WTC11 (cell line): ENCODE results near the gene BRI3. TPM values are rescaled to one million over a fixed set of nuclear protein-coding genes. Genes with fewer than 3 reads are reported as not detected.

Experiments used
- ATAC-seq: fragments of 200-7000 bp; cut with Tn5 transposase; 2 replicates; pipeline ENCODE4 v1.10.0; 2021; ENCODE audit warnings: mild to moderate bottlenecking, moderate library complexity
- CTCF ChIA-PET: fragments of 300-600 bp; sonication (Branson Sonifier 250); formaldehyde crosslinking; loops from one replicate; lab custom pipeline; 2021; ENCODE audit warnings: antibody characterized with exemption; lab: Charles Lee
- POLR2A ChIA-PET: fragments of 350-600 bp; sonication (Branson Sonifier 250); formaldehyde crosslinking; loops from one replicate; lab custom pipeline; 2021; ENCODE audit warnings: antibody characterized with exemption; lab: Charles Lee
- DNase-seq: peaks from one replicate; pipeline ENCODE4 v3.0.0; 2021; ENCODE audit warnings: low spot score
- H3K27ac Mint-ChIP-seq: 2 replicates; pipeline ENCODE4 v1.8.0; 2021; ENCODE audit warnings: mixed read lengths
- H3K27me3 Mint-ChIP-seq: 2 replicates; pipeline ENCODE4 v1.8.0; 2021; ENCODE audit warnings: low read depth, mild to moderate bottlenecking, moderate library complexity, mixed read lengths
- H3K36me3 Mint-ChIP-seq: 2 replicates; pipeline ENCODE4 v1.8.0; 2021; ENCODE audit warnings: mixed read lengths
- H3K4me1 Mint-ChIP-seq: 2 replicates; pipeline ENCODE4 v1.8.0; 2022; ENCODE audit warnings: mixed read lengths
- H3K4me3 Mint-ChIP-seq: 2 replicates; pipeline ENCODE4 v1.8.0; 2021; ENCODE audit warnings: mild to moderate bottlenecking, moderate library complexity, mixed read lengths
- H3K9me3 Mint-ChIP-seq: 2 replicates; pipeline ENCODE4 v1.8.0; 2021; ENCODE audit warnings: mixed read lengths
- EMX1 ChIP-seq: fragments of 250-450 bp; sonication (Bioruptor Pico); IDR thresholded peaks from 2 replicates; pipeline ENCODE4 v1.8.0; 2021; ENCODE audit warnings: mild to moderate bottlenecking
- ETV6 ChIP-seq: sonication (generic); formaldehyde crosslinking; IDR thresholded peaks from 2 replicates; pipeline ENCODE4 v1.8.1; 2022; ENCODE audit warnings: mild to moderate bottlenecking, missing genetic modification reagents
- FOXP1 ChIP-seq: sonication (generic); formaldehyde crosslinking; IDR thresholded peaks from 2 replicates; pipeline ENCODE4 v1.8.0; 2022; ENCODE audit warnings: missing genetic modification reagents, mild to moderate bottlenecking, moderate library complexity, borderline replicate concordance
- GRHL2 ChIP-seq: fragments of 250-450 bp; sonication (Bioruptor Pico); IDR thresholded peaks from 2 replicates; pipeline ENCODE4 v1.8.0; 2022; ENCODE audit warnings: mild to moderate bottlenecking, moderate library complexity; ENCODE audit not compliant: insufficient replicate concordance, severe bottlenecking
- KAT7 ChIP-seq: sonication (generic); formaldehyde crosslinking; IDR thresholded peaks from 2 replicates; pipeline ENCODE4 v1.8.1; 2023; ENCODE audit warnings: missing genetic modification reagents, mild to moderate bottlenecking, borderline replicate concordance
- MXD4 ChIP-seq: fragments of 250-450 bp; sonication (Bioruptor Pico); IDR thresholded peaks from 2 replicates; pipeline ENCODE4 v1.8.0; 2021; ENCODE audit warnings: mild to moderate bottlenecking, moderate library complexity, borderline replicate concordance
- NR2C2 ChIP-seq: sonication (generic); formaldehyde crosslinking; IDR thresholded peaks from 2 replicates; pipeline ENCODE4 v1.8.0; 2022; ENCODE audit warnings: mild to moderate bottlenecking, missing genetic modification reagents
- NR3C1 ChIP-seq: sonication (generic); formaldehyde crosslinking; conservative IDR thresholded peaks from 2 replicates; pipeline ENCODE4 v1.8.1; 2023; ENCODE audit warnings: low read depth, mild to moderate bottlenecking, missing genetic modification reagents
- PRRX2 ChIP-seq: fragments of 250-450 bp; sonication (Bioruptor Pico); IDR thresholded peaks from 2 replicates; pipeline ENCODE4 v1.8.0; 2021; ENCODE audit warnings: mild to moderate bottlenecking
- RELA ChIP-seq: sonication (generic); formaldehyde crosslinking; IDR thresholded peaks from 2 replicates; pipeline ENCODE4 v1.8.1; 2022; ENCODE audit warnings: missing genetic modification reagents, mild to moderate bottlenecking, borderline replicate concordance
- SMAD4 ChIP-seq: sonication (generic); formaldehyde crosslinking; IDR thresholded peaks from 2 replicates; pipeline ENCODE4 v1.8.0; 2022; ENCODE audit warnings: mild to moderate bottlenecking, missing genetic modification reagents
- SOX15 ChIP-seq: fragments of 250-450 bp; sonication (Bioruptor Pico); IDR thresholded peaks from 2 replicates; pipeline ENCODE4 v1.9.0; 2021; ENCODE audit warnings: mild to moderate bottlenecking
- ZNF138 ChIP-seq: sonication (generic); formaldehyde crosslinking; conservative IDR thresholded peaks from 2 replicates; pipeline ENCODE4 v1.8.1; 2022; ENCODE audit warnings: mild to moderate bottlenecking, moderate library complexity, missing genetic modification reagents
- ZNF232 ChIP-seq: sonication (generic); formaldehyde crosslinking; IDR thresholded peaks from 2 replicates; pipeline ENCODE4 v1.8.0; 2022; ENCODE audit warnings: mild to moderate bottlenecking, missing genetic modification reagents
- ZNF396 ChIP-seq: fragments of 250-450 bp; sonication (Bioruptor Pico); IDR thresholded peaks from 2 replicates; pipeline ENCODE4 v1.8.0; 2021; ENCODE audit warnings: mild to moderate bottlenecking, moderate library complexity, borderline replicate concordance
- total RNA-seq: library from RNA; stranded (reverse); gene quantifications from 3 replicates; pipeline ENCODE4 v1.2.3, GENCODE V29; 2021
- TF ChIP-seq, protein P1 (sequence below): sonication (generic); formaldehyde crosslinking; IDR thresholded peaks from 2 replicates; pipeline ENCODE4 v1.8.1; 2023; ENCODE audit warnings: mild to moderate bottlenecking, missing genetic modification reagents, moderate library complexity
- TF ChIP-seq, protein P2 (sequence below): fragments of 250-450 bp; sonication (Bioruptor Pico); IDR thresholded peaks from 2 replicates; pipeline ENCODE4 v1.9.0; 2021; ENCODE audit warnings: moderate library complexity, mild to moderate bottlenecking, inconsistent platforms, borderline replicate concordance
- TF ChIP-seq, protein P3 (sequence below): sonication (generic); formaldehyde crosslinking; conservative IDR thresholded peaks from 2 replicates; pipeline ENCODE4 v1.8.1; 2023; ENCODE audit warnings: mild to moderate bottlenecking, low read depth, missing genetic modification reagents, moderate library complexity
- TF ChIP-seq, protein P4 (sequence below): sonication (generic); formaldehyde crosslinking; IDR thresholded peaks from 2 replicates; pipeline ENCODE4 v1.8.1; 2023; ENCODE audit warnings: mild to moderate bottlenecking, missing genetic modification reagents, borderline replicate concordance
- TF ChIP-seq, protein P5 (sequence below): sonication (generic); formaldehyde crosslinking; IDR thresholded peaks from 2 replicates; pipeline ENCODE4 v1.8.1; 2022; ENCODE audit warnings: low read depth, missing genetic modification reagents, borderline replicate concordance

The BRI3 gene
- total RNA-seq, 1 experiment from 2014 or later, result 112 TPM

DNA sequence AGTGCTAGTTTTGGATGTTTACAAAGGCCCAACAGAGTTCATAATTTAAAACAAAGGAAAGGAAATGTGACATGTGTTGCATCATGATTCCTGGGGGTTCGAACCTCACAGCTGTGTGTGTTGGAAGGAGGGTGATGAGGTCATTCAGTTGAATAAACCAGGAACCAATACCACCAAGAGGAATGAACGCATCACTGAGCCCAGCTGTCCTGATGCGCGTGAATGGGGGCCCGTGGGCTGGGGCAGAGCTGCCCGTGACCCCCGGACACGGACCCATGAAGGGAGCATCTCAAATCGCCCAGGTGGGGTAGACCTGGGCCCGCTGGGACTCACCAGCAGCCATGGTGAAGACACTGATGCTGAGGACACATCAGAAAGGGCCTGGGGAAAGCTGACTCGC lies 33.0 kb downstream of the BRI3 start:
- ATAC-seq (no peak), DNase-seq (no peak)
- H3K4me3 Mint-ChIP-seq, result no peak overlapping the region
- peaks cover 63% of the 10 kb centered on the region for H3K36me3 Mint-ChIP-seq
- no peaks in the 10 kb centered on the region for H3K4me1 Mint-ChIP-seq
- no peaks in the 10 kb centered on the region for H3K27me3 Mint-ChIP-seq
- H3K27ac Mint-ChIP-seq, result no peak overlapping the region
- TF ChIP-seq RELA (CRISPR knock-in tag) (no peak), EMX1 (CRISPR knock-in tag) (no peak), ZNF232 (CRISPR knock-in tag) (no peak), NR3C1 (CRISPR knock-in tag) (no peak), PRRX2 (CRISPR knock-in tag) (no peak), ZNF396 (CRISPR knock-in tag) (no peak), NR2C2 (CRISPR knock-in tag) (no peak), FOXP1 (CRISPR knock-in tag) (no peak), SOX15 (no peak), ETV6 (CRISPR knock-in tag) (no peak), SMAD4 (no peak), ZNF138 (CRISPR knock-in tag) (no peak), MXD4 (CRISPR knock-in tag) (no peak), GRHL2 (no peak), KAT7 (CRISPR knock-in tag) (no peak)
- TF ChIP-seq, protein P1, sequence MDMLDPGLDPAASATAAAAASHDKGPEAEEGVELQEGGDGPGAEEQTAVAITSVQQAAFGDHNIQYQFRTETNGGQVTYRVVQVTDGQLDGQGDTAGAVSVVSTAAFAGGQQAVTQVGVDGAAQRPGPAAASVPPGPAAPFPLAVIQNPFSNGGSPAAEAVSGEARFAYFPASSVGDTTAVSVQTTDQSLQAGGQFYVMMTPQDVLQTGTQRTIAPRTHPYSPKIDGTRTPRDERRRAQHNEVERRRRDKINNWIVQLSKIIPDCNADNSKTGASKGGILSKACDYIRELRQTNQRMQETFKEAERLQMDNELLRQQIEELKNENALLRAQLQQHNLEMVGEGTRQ (CRISPR knock-in tag), result no peak
- TF ChIP-seq, protein P2, sequence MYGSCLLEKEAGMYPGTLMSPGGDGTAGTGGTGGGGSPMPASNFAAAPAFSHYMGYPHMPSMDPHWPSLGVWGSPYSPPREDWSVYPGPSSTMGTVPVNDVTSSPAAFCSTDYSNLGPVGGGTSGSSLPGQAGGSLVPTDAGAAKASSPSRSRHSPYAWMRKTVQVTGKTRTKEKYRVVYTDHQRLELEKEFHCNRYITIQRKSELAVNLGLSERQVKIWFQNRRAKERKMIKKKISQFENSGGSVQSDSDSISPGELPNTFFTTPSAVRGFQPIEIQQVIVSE (CRISPR knock-in tag), result no peak
- TF ChIP-seq, protein P3, sequence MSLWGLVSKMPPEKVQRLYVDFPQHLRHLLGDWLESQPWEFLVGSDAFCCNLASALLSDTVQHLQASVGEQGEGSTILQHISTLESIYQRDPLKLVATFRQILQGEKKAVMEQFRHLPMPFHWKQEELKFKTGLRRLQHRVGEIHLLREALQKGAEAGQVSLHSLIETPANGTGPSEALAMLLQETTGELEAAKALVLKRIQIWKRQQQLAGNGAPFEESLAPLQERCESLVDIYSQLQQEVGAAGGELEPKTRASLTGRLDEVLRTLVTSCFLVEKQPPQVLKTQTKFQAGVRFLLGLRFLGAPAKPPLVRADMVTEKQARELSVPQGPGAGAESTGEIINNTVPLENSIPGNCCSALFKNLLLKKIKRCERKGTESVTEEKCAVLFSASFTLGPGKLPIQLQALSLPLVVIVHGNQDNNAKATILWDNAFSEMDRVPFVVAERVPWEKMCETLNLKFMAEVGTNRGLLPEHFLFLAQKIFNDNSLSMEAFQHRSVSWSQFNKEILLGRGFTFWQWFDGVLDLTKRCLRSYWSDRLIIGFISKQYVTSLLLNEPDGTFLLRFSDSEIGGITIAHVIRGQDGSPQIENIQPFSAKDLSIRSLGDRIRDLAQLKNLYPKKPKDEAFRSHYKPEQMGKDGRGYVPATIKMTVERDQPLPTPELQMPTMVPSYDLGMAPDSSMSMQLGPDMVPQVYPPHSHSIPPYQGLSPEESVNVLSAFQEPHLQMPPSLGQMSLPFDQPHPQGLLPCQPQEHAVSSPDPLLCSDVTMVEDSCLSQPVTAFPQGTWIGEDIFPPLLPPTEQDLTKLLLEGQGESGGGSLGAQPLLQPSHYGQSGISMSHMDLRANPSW, result no peak
- TF ChIP-seq, protein P4, sequence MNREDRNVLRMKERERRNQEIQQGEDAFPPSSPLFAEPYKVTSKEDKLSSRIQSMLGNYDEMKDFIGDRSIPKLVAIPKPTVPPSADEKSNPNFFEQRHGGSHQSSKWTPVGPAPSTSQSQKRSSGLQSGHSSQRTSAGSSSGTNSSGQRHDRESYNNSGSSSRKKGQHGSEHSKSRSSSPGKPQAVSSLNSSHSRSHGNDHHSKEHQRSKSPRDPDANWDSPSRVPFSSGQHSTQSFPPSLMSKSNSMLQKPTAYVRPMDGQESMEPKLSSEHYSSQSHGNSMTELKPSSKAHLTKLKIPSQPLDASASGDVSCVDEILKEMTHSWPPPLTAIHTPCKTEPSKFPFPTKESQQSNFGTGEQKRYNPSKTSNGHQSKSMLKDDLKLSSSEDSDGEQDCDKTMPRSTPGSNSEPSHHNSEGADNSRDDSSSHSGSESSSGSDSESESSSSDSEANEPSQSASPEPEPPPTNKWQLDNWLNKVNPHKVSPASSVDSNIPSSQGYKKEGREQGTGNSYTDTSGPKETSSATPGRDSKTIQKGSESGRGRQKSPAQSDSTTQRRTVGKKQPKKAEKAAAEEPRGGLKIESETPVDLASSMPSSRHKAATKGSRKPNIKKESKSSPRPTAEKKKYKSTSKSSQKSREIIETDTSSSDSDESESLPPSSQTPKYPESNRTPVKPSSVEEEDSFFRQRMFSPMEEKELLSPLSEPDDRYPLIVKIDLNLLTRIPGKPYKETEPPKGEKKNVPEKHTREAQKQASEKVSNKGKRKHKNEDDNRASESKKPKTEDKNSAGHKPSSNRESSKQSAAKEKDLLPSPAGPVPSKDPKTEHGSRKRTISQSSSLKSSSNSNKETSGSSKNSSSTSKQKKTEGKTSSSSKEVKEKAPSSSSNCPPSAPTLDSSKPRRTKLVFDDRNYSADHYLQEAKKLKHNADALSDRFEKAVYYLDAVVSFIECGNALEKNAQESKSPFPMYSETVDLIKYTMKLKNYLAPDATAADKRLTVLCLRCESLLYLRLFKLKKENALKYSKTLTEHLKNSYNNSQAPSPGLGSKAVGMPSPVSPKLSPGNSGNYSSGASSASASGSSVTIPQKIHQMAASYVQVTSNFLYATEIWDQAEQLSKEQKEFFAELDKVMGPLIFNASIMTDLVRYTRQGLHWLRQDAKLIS (CRISPR knock-in tag), result no peak
- TF ChIP-seq, protein P5, sequence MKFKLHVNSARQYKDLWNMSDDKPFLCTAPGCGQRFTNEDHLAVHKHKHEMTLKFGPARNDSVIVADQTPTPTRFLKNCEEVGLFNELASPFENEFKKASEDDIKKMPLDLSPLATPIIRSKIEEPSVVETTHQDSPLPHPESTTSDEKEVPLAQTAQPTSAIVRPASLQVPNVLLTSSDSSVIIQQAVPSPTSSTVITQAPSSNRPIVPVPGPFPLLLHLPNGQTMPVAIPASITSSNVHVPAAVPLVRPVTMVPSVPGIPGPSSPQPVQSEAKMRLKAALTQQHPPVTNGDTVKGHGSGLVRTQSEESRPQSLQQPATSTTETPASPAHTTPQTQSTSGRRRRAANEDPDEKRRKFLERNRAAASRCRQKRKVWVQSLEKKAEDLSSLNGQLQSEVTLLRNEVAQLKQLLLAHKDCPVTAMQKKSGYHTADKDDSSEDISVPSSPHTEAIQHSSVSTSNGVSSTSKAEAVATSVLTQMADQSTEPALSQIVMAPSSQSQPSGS (CRISPR knock-in tag), result no peak
- ChIA-PET POLR2A (no interaction called here), CTCF (no interaction called here)
- H3K9me3 Mint-ChIP-seq, result peaks cover 26% of the 10 kb centered on the region
